NCI-H345 treated with DMSO at 0.1 percent for 48 hours (cell line): Measurements from ENCODE around the gene TMEM129.

ENCODE experiments used
- DNase-seq: peaks from one replicate; lab custom pipeline; 2025; ENCODE audit not compliant: unreplicated experiment; lab: John Stamatoyannopoulos, UW

The TMEM129 gene

GRCh38 chr4:1758306-1759121 lies 37.4 kb upstream of the TMEM129 start:
- DNase-seq = no peak

- no peak for DNase-seq
These were observed 36.7 kb upstream of the TMEM129 start for GRCh38 chr4:1757836-1758235.

- DNase-seq = no peak
These were observed 36.0 kb upstream of the TMEM129 start for GRCh38 chr4:1756893-1757779.

- no peak for DNase-seq
These were observed 35.0 kb upstream of the TMEM129 start for GRCh38 chr4:1756079-1756478.

GRCh38 chr4:1755297-1755696 lies 34.2 kb upstream of the TMEM129 start:
- no peak for DNase-seq

GRCh38 chr4:1754336-1754735 lies 33.2 kb upstream of the TMEM129 start:
- DNase-seq = no peak

GRCh38 chr4:1753697-1754311 lies 32.7 kb upstream of the TMEM129 start:
- no peak for DNase-seq

- DNase-seq = no peak
These were observed 32.2 kb upstream of the TMEM129 start for GRCh38 chr4:1753294-1753696.

- no peak for DNase-seq
These were observed 31.3 kb upstream of the TMEM129 start for GRCh38 chr4:1752284-1753041.

- no peak for DNase-seq
These were observed 30.8 kb upstream of the TMEM129 start for GRCh38 chr4:1751919-1752283.

- no peak for DNase-seq
These were observed 30.2 kb upstream of the TMEM129 start for GRCh38 chr4:1751155-1751918.

- DNase-seq = no peak
These were observed 29.4 kb upstream of the TMEM129 start for GRCh38 chr4:1750381-1751154.

- DNase-seq = no peak
These were observed 28.7 kb upstream of the TMEM129 start for GRCh38 chr4:1749826-1750225.

GRCh38 chr4:1749370-1749769 lies 28.2 kb upstream of the TMEM129 start:
- no peak for DNase-seq

- DNase-seq = no peak
These were observed 27.4 kb upstream of the TMEM129 start for GRCh38 chr4:1748465-1748995.

- no peak for DNase-seq
These were observed 26.5 kb upstream of the TMEM129 start for GRCh38 chr4:1747603-1747967.

GRCh38 chr4:1746919-1747602 lies 25.9 kb upstream of the TMEM129 start:
- DNase-seq = no peak

GRCh38 chr4:1746265-1746691 lies 25.2 kb upstream of the TMEM129 start:
- DNase-seq = no peak

- no peak for DNase-seq
These were observed 24.6 kb upstream of the TMEM129 start for GRCh38 chr4:1745697-1746096.
